Ishikawa (cell line): ENCODE results near the gene KLF16.

Source experiments
- CEBPB ChIP-seq: IDR thresholded peaks from 2 replicates; pipeline ENCODE4 v1.6.1; 2012
- CREB1 ChIP-seq: IDR thresholded peaks from 2 replicates; pipeline ENCODE4 v1.6.1; 2012; ENCODE audit warnings: low read depth
- EGR1 ChIP-seq: IDR thresholded peaks from 2 replicates; pipeline ENCODE4 v1.6.1; 2012
- EP300 ChIP-seq: IDR thresholded peaks from 2 replicates; pipeline ENCODE4 v1.6.1; 2012; ENCODE audit warnings: borderline replicate concordance
- FOXM1 ChIP-seq: IDR thresholded peaks from 2 replicates; pipeline ENCODE4 v1.6.1; 2012; ENCODE audit warnings: low read depth, borderline replicate concordance
- MAX ChIP-seq: IDR thresholded peaks from 2 replicates; pipeline ENCODE4 v1.6.1; 2012
- RAD21 ChIP-seq: IDR thresholded peaks from 2 replicates; pipeline ENCODE4 v1.6.1; 2012; ENCODE audit warnings: low read depth
- REST ChIP-seq: IDR thresholded peaks from 2 replicates; pipeline ENCODE4 v1.6.1; 2012; ENCODE audit warnings: low read depth, mild to moderate bottlenecking
- TAF1 ChIP-seq: IDR thresholded peaks from 2 replicates; pipeline ENCODE4 v1.6.1; 2012; ENCODE audit warnings: low read depth, mild to moderate bottlenecking
- TEAD4 ChIP-seq: IDR thresholded peaks from 2 replicates; pipeline ENCODE4 v1.6.1; 2012
- YY1 ChIP-seq: IDR thresholded peaks from 2 replicates; pipeline ENCODE4 v1.6.1; 2012; ENCODE audit warnings: low read depth

- no peak for TF ChIP-seq CEBPB
- TF ChIP-seq REST, result no peak
- TF ChIP-seq EGR1, result no peak
- no peak for TF ChIP-seq MAX
- no peak for TF ChIP-seq RAD21
- no peak for TF ChIP-seq TEAD4
- TF ChIP-seq CREB1, result no peak
- no peak for TF ChIP-seq TAF1
- no peak for TF ChIP-seq YY1
- no peak for TF ChIP-seq EP300
- TF ChIP-seq FOXM1, result no peak
Measured at GRCh38 chr19:1882786-1883692, 19.7 kb upstream of the KLF16 start.
